ENCODE measurements around the gene TTPAL. TPM values are rescaled to one million over a fixed set of nuclear protein-coding genes. Genes with fewer than 3 reads are reported as not detected.

The TTPAL gene
- total and polyA plus RNA-seq, 2 of the 4 experiments (the other 2 are of a cell fraction), result 8.2 to 18.1 TPM

- Histone ChIP-seq H2AFZ (replicated peaks; ENCODE audit: low read length, poor library complexity) (no peak overlapping the region), H2AK5ac (ENCODE audit: low read depth, low read length) (no peak overlapping the region), H3K36me3 (ENCODE audit: control insufficient read depth, insufficient read depth, low read length) (no peaks in the 10 kb centered on the region), H3K23ac (ENCODE audit: low read depth, low read length) (no peak overlapping the region), H4K91ac (ENCODE audit: insufficient read depth, low read depth, low read length) (no peak overlapping the region), H3K9me1 (ENCODE audit: insufficient read depth, low read length) (no peaks in the 10 kb centered on the region), H3K4me3 (ENCODE audit: insufficient read depth, low read depth, low read length) (no peak overlapping the region), H3K27me3 (ENCODE audit: control insufficient read depth, insufficient read depth, low read length) (peaks cover 16% of the 10 kb centered on the region), H3K18ac (ENCODE audit: low read depth, low read length) (no peak overlapping the region), H2BK20ac (ENCODE audit: low read depth, low read length) (no peak overlapping the region), H3K4me1 (ENCODE audit: control insufficient read depth, insufficient read depth, low read length) (peaks cover 2% of the 10 kb centered on the region; the same call in 1 of the 2 replicates), H3K79me1 (ENCODE audit: low read depth in 1 of 2, low read length in 2 of 2) (no peaks in the 10 kb centered on the region), H3K27ac (ENCODE audit: insufficient read depth, low read length) (no peak overlapping the region), H4K8ac (ENCODE audit: low read depth in 2 of 2, low read length in 2 of 2) (no peak overlapping the region), H2BK5ac (ENCODE audit: low read depth, low read length, poor library complexity, severe bottlenecking) (no peak overlapping the region), H3K14ac (replicated peaks; ENCODE audit: low read depth, low read length) (no peak overlapping the region), H3K56ac (ENCODE audit: extremely low read depth, insufficient read depth, low read length) (no peak overlapping the region), H4K20me1 (ENCODE audit: insufficient read depth, low read length) (no peaks in the 10 kb centered on the region), H3K9ac (ENCODE audit: low read depth, low read length) (no peak overlapping the region), H2BK15ac (ENCODE audit: low read depth, low read length) (no peak overlapping the region), H2BK120ac (ENCODE audit: low read depth, low read length) (no peak overlapping the region), H2AK9ac (replicated peaks; ENCODE audit: low read depth, low read length, poor library complexity) (no peak overlapping the region), H4K5ac (ENCODE audit: low read depth, low read length) (no peak overlapping the region), H3K4ac (ENCODE audit: low read depth, low read length) (no peak overlapping the region), H3K9me3 (ENCODE audit: control insufficient read depth, insufficient read depth, low read length) (no peaks in the 10 kb centered on the region), H3K4me2 (ENCODE audit: low read depth, low read length) (no peak overlapping the region)
- DNase-seq, result no peak
- 17% methylated on average over 1 of the region's 3 CpGs; no CpG with 5 or more reads in 1 of the 2 experiments for WGBS, 2 experiments (ENCODE audit: extremely low coverage in 2 of 2, insufficient read length in 1 of 2)
- TF ChIP-seq MAFK (IDR thresholded peaks at IDR 0.05; ENCODE audit: low read depth, low read length) (no peak), FOS (IDR thresholded peaks at IDR 0.05; ENCODE audit: low read depth, low read length) (no peak), MAZ (IDR thresholded peaks at IDR 0.05; ENCODE audit: borderline replicate concordance, low read depth, low read length) (no peak), CHD1 (IDR thresholded peaks at IDR 0.05; ENCODE audit: low read depth, low read length) (no peak), RFX5 (IDR thresholded peaks at IDR 0.05; ENCODE audit: low read depth, low read length) (no peak), CTCF (conservative IDR thresholded peaks at IDR 0.05; ENCODE audit: low read depth, low read length) (no peak), RCOR1 (IDR thresholded peaks at IDR 0.05; ENCODE audit: insufficient replicate concordance, low read length) (no peak)
- no peak for ATAC-seq (ENCODE audit: low read depth)
- intact Hi-C loops (cut with micrococcal nuclease) (loop anchor here (10.0 kb wide), 1 partner anchor 140 kb away; the partner anchor contains the start of gene FITM2), dilution Hi-C loops (cut with HindIII; ENCODE audit: low sequenced_read_pairs, unreplicated experiment) (no loop called here), in situ Hi-C loops (cut with MboI; ENCODE audit: low sequenced_read_pairs) (no loop called here)
- CTCF ChIA-PET, result no interaction called here
- POLR2A ChIA-PET (ENCODE audit: unreplicated experiment), result no interaction called here
- BruUV-seq (replicated peaks), result no TSS peak
Measured at GRCh38 chr20:44455126-44455525, 20.5 kb upstream of the TTPAL start.

Measured in IMR-90 (cell line).